OCI-M2 (cell line): ENCODE measurements around the gene SNX25.
A peak's percentile ranks its signal among the peaks of the same experiment; 100 is the strongest.
"Not testable (repeated sequence)": the region's sequence is repeated elsewhere in the genome, so short reads cannot be mapped to it uniquely, and the experiment has no call there.

Experiments used
- DNase-seq: peaks from one replicate; lab custom pipeline; 2025; ENCODE audit not compliant: unreplicated experiment; lab: John Stamatoyannopoulos, UW

Gene SNX25

GRCh38 chr4:185209031-185209851 is at the start of gene SNX25:
Gene SNX25 (plus strand): TSS chr4:185209598. CDS start chr4:185209827, 229 bp downstream.
- no peak for DNase-seq

GRCh38 chr4:185165605-185166063 is 43.8 kb upstream of the SNX25 start:
- DNase-seq, result no peak

- DNase-seq, result no peak
Observed at GRCh38 chr4:185167234-185167633, 42.2 kb upstream of the SNX25 start.

GRCh38 chr4:185171373-185172071 is 37.9 kb upstream of the SNX25 start:
- no peak for DNase-seq

GRCh38 chr4:185179488-185179887 is 29.9 kb upstream of the SNX25 start:
- no peak for DNase-seq

GRCh38 chr4:185182239-185182638 is 27.2 kb upstream of the SNX25 start:
- DNase-seq, result no peak

GRCh38 chr4:185183622-185184281 is 25.6 kb upstream of the SNX25 start:
- DNase-seq, result no peak

GRCh38 chr4:185186769-185187168 is 22.6 kb upstream of the SNX25 start:
- DNase-seq, result no peak

- no peak for DNase-seq
Observed at GRCh38 chr4:185189606-185190305, 19.6 kb upstream of the SNX25 start.

GRCh38 chr4:185190306-185190856 is 19.0 kb upstream of the SNX25 start:
- DNase-seq, result no peak

GRCh38 chr4:185192059-185192458 is 17.3 kb upstream of the SNX25 start:
- DNase-seq, result no peak

GRCh38 chr4:185194924-185195888 is 14.2 kb upstream of the SNX25 start:
- DNase-seq, result no peak

- no peak for DNase-seq
Observed at GRCh38 chr4:185196437-185196836, 13.0 kb upstream of the SNX25 start.

GRCh38 chr4:185198189-185198588 is 11.2 kb upstream of the SNX25 start:
- not testable (repeated sequence) for DNase-seq

GRCh38 chr4:185201977-185202962 is 7.1 kb upstream of the SNX25 start:
- peak; percentile 7 for DNase-seq

- DNase-seq, result no peak
Observed at GRCh38 chr4:185202984-185203485, 6.4 kb upstream of the SNX25 start.

GRCh38 chr4:185203486-185204237 is 5.7 kb upstream of the SNX25 start, which contains the start of gene CFAP97:
Gene CFAP97 (minus strand): TSS chr4:185204000. CDS start chr4:185191196, 12,804 bp downstream.
- peak; percentile 9 for DNase-seq
